OCI-LY3 (cell line): Measurements from ENCODE around the gene KCNMA1.

Experiments
- H2AFZ ChIP-seq: fragments of 200-600, 300-600 bp; shearing (Covaris generic); 2 replicates; pipeline ENCODE4 v1.6.0; 2014; ENCODE audit warnings: antibody characterized with exemption, low read depth, low read length
- H3K27ac ChIP-seq: fragments of 200-600, 300-600 bp; sonication (generic); 2 replicates; pipeline ENCODE4 v1.5.1; 2014; ENCODE audit warnings: mild to moderate bottlenecking, low read length, moderate library complexity, mixed read lengths
- H3K27me3 ChIP-seq: fragments of 200-600, 300-600 bp; sonication (generic); 2 replicates; pipeline ENCODE4 v1.6.1; 2014; ENCODE audit warnings: low read depth, low read length, mixed read lengths
- H3K36me3 ChIP-seq: fragments of 200-600, 300-600 bp; sonication (generic); replicated peaks from 2 replicates; pipeline ENCODE3; 2014; ENCODE audit warnings: low read depth, low read length, mixed read lengths
- H3K4me1 ChIP-seq: fragments of 300-600, 200-600 bp; sonication (generic); 2 replicates; pipeline ENCODE4 v1.6.1; 2014; ENCODE audit warnings: low read length, mixed read lengths
- H3K4me2 ChIP-seq: fragments of 200-600, 300-600 bp; sonication (generic); 2 replicates; pipeline ENCODE4 v1.6.1; 2014; ENCODE audit warnings: low read length, mixed read lengths
- H3K4me3 ChIP-seq: fragments of 300-600, 200-600 bp; sonication (generic); 2 replicates; pipeline ENCODE4 v1.5.1; 2014; ENCODE audit warnings: antibody characterized with exemption, mild to moderate bottlenecking, low read length, moderate library complexity
- H3K79me2 ChIP-seq: fragments of 300-600, 200-600 bp; shearing (Covaris generic); 2 replicates; pipeline ENCODE4 v1.6.1; 2014; ENCODE audit warnings: mild to moderate bottlenecking, low read length, mixed read lengths
- H3K9ac ChIP-seq: fragments of 300-600, 200-600 bp; shearing (Covaris generic); 2 replicates; pipeline ENCODE4 v1.6.0; 2014; ENCODE audit warnings: mild to moderate bottlenecking, low read length, moderate library complexity
- H3K9me3 ChIP-seq: fragments of 200-600, 300-600 bp; shearing (Covaris generic); 2 replicates; pipeline ENCODE4 v1.6.1; 2014; ENCODE audit warnings: low read length, mixed read lengths; ENCODE audit not compliant: insufficient read depth
- H4K20me1 ChIP-seq: fragments of 200-600, 300-600 bp; sonication (generic); 2 replicates; pipeline ENCODE4 v1.6.1; 2016; ENCODE audit warnings: low read length, mixed read lengths; ENCODE audit not compliant: insufficient read depth
- EZH2phosphoT487 ChIP-seq: fragments of 200-600 bp; shearing (Covaris generic); IDR thresholded peaks from 2 replicates; pipeline ENCODE4 v1.6.1; 2018; ENCODE audit warnings: antibody characterized with exemption, mixed run types, low read depth
- TF ChIP-seq, protein P1 (sequence below): fragments of 200-600, 300-600 bp; sonication (generic); IDR thresholded peaks from 2 replicates; pipeline ENCODE4 v1.5.1; 2014; ENCODE audit warnings: antibody characterized with exemption, low read length, low read depth

The KCNMA1 gene

GRCh38 chr10:77405771-77406241, 231.8 kb downstream of the KCNMA1 start:
- Histone ChIP-seq H3K27me3 (no peaks in the 10 kb centered on the region), H2AFZ (no peak overlapping the region), H3K27ac (no peak overlapping the region), H3K9me3 (no peaks in the 10 kb centered on the region), H3K9ac (no peak overlapping the region), H3K4me1 (peaks cover 32% of the 10 kb centered on the region), H3K79me2 (no peaks in the 10 kb centered on the region), H4K20me1 (peaks cover 19% of the 10 kb centered on the region; the same call in 1 of the 2 replicates), H3K36me3 (peaks cover 6% of the 10 kb centered on the region), H3K4me3 (no peak overlapping the region), H3K4me2 (no peak overlapping the region)
- TF ChIP-seq, protein P1, sequence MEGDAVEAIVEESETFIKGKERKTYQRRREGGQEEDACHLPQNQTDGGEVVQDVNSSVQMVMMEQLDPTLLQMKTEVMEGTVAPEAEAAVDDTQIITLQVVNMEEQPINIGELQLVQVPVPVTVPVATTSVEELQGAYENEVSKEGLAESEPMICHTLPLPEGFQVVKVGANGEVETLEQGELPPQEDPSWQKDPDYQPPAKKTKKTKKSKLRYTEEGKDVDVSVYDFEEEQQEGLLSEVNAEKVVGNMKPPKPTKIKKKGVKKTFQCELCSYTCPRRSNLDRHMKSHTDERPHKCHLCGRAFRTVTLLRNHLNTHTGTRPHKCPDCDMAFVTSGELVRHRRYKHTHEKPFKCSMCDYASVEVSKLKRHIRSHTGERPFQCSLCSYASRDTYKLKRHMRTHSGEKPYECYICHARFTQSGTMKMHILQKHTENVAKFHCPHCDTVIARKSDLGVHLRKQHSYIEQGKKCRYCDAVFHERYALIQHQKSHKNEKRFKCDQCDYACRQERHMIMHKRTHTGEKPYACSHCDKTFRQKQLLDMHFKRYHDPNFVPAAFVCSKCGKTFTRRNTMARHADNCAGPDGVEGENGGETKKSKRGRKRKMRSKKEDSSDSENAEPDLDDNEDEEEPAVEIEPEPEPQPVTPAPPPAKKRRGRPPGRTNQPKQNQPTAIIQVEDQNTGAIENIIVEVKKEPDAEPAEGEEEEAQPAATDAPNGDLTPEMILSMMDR, result no peak
- TF ChIP-seq EZH2phosphoT487, result no peak

GRCh38 chr10:77404810-77405209, 232.8 kb downstream of the KCNMA1 start:
- TF ChIP-seq EZH2phosphoT487, result no peak
- TF ChIP-seq, protein P1, result no peak
- H3K4me2 ChIP-seq, result no peak overlapping the region
- H3K9ac ChIP-seq, result no peak overlapping the region
- no peak overlapping the region for H2AFZ ChIP-seq
- H3K27me3 ChIP-seq, result no peaks in the 10 kb centered on the region
- H3K79me2 ChIP-seq, result no peaks in the 10 kb centered on the region
- no peaks in the 10 kb centered on the region for H3K9me3 ChIP-seq
- H4K20me1 ChIP-seq, result peaks cover 21% of the 10 kb centered on the region; the same call in 1 of the 2 replicates
- H3K27ac ChIP-seq, result no peak overlapping the region
- H3K36me3 ChIP-seq, result peaks cover 6% of the 10 kb centered on the region
- H3K4me3 ChIP-seq, result no peak overlapping the region
- H3K4me1 ChIP-seq, result peaks cover 23% of the 10 kb centered on the region; the same call in 1 of the 2 replicates

- Histone ChIP-seq H4K20me1 (peaks cover 21% of the 10 kb centered on the region), H3K4me2 (no peak overlapping the region), H3K79me2 (no peaks in the 10 kb centered on the region), H3K4me1 (peaks cover 19% of the 10 kb centered on the region; the same call in 1 of the 2 replicates), H3K9me3 (no peaks in the 10 kb centered on the region), H3K27ac (no peak overlapping the region), H3K4me3 (no peak overlapping the region), H3K36me3 (peaks cover 6% of the 10 kb centered on the region), H3K27me3 (no peaks in the 10 kb centered on the region), H2AFZ (no peak overlapping the region), H3K9ac (no peak overlapping the region)
- no peak for TF ChIP-seq EZH2phosphoT487
- TF ChIP-seq, protein P1, result no peak
These were observed 233.8 kb downstream of the KCNMA1 start for GRCh38 chr10:77403761-77404160.

- Histone ChIP-seq H3K9me3 (no peaks in the 10 kb centered on the region), H3K27me3 (no peaks in the 10 kb centered on the region), H3K27ac (no peak overlapping the region), H4K20me1 (peaks cover 32% of the 10 kb centered on the region), H3K4me1 (peaks cover 13% of the 10 kb centered on the region; the same call in 1 of the 2 replicates), H2AFZ (no peak overlapping the region), H3K4me3 (no peak overlapping the region), H3K9ac (no peak overlapping the region), H3K36me3 (peaks cover 6% of the 10 kb centered on the region), H3K79me2 (no peaks in the 10 kb centered on the region), H3K4me2 (no peak overlapping the region)
- TF ChIP-seq, protein P1, result no peak
These were observed 235.9 kb downstream of the KCNMA1 start for GRCh38 chr10:77401683-77402082.
